Natural killer cell treated with Interleukin-12 subunit alpha and Interleukin-12 subunit beta and Interleukin-15 and Interleukin-18, amount 100 ng/mL, for 72 hours (primary cell): Measurements from ENCODE around the gene PKD1L1. TPM values are rescaled to one million over a fixed set of nuclear protein-coding genes. Genes with fewer than 3 reads are reported as not detected.
"Not testable (repeated sequence)": the region's sequence is repeated elsewhere in the genome, so short reads cannot be mapped to it uniquely, and the experiment has no call there.

Experiments
- ATAC-seq, 2 donors: fragments of 150-1000 bp; cut with Tn5 transposase in 1 of 2; sonication (Bioruptor Pico), chemical (Tn5 transposase) in 1 of 2; 2 replicates each; pipeline ENCODE4 v1.10.0; 2021
- DNase-seq: peaks from one replicate; pipeline ENCODE4 v3.0.0; 2022; ENCODE audit warnings: low spot score
- H3K27ac Mint-ChIP-seq, 2 donors: 1 replicate in 1 of 2; 2 replicates in 1 of 2; pipeline ENCODE4 v1.8.0; 2022; ENCODE audit warnings: mixed read lengths in 2 of 2, mild to moderate bottlenecking in 1 of 2, moderate library complexity in 1 of 2
- H3K27me3 Mint-ChIP-seq, 2 donors: 1 replicate in 1 of 2; 2 replicates in 1 of 2; pipeline ENCODE4 v1.8.0; 2022; ENCODE audit warnings: mixed read lengths in 2 of 2
- H3K36me3 Mint-ChIP-seq: one replicate; pipeline ENCODE4 v1.8.0; 2022; ENCODE audit warnings: mixed read lengths
- H3K4me1 Mint-ChIP-seq, 2 donors: 1 replicate in 1 of 2; 2 replicates in 1 of 2; pipeline ENCODE4 v1.8.0; 2022; ENCODE audit warnings: low read depth in 2 of 2, mixed read lengths in 2 of 2, mild to moderate bottlenecking in 1 of 2
- H3K4me3 Mint-ChIP-seq: one replicate; pipeline ENCODE4 v1.8.0; 2022; ENCODE audit warnings: mixed read lengths
- H3K9me3 Mint-ChIP-seq: 2 replicates; pipeline ENCODE4 v1.8.0; 2022; ENCODE audit warnings: mixed read lengths
- total RNA-seq, 2 donors: library from RNA; stranded (reverse); gene quantifications; one replicate each; pipeline ENCODE4 v1.2.3, GENCODE V29; 2022

PKD1L1 gene
- total RNA-seq, 2 donors from 2014 or later = 0.28 to 0.31 TPM

GRCh38 chr7:47947355-47947749, 914 bp downstream of the PKD1L1 start:
- Mint-ChIP-seq H3K27ac (no peak overlapping the region), H3K4me3 (no peak overlapping the region), H3K4me1 (no peaks in the 10 kb centered on the region), H3K27me3 (no peaks in the 10 kb centered on the region), H3K9me3 (no peaks in the 10 kb centered on the region), H3K36me3 (no peaks in the 10 kb centered on the region)
- DNase-seq (no peak), ATAC-seq (no peak)

DNA sequence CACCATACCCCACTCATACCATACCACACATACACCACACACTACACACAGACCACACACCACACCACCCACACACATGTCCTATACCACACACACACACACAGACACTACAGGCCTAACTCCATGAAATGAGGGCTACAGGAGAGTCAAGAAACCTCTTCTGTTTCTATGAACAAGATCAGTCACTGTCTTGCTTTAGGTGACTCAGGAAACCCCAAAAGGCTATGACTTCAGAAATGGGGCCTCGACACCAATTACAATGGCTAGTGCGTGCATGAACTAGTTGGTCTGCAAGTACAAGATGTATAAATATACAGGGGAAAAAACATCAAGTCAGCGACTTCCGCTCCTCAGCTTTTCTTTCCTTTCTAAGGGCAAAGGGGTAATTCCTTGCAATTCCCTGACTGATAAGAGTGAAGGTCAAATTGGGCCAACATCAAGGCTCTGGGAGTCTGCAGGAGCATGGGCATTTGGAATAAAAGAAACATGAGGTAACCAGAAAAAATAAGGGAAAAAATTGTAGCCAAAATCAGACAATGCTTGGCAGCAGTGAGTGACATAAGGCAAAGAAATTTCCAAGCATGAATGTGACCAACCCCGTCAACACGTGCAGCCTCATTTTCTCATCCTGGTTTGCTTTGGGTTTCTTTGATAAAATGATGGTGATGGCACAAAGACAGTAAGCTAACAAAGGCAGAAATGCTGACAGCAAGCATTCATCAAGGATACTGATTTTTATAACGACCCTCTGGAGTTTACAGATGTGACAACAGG, 1.5 kb downstream of the PKD1L1 start:
- no peaks in the 10 kb centered on the region for H3K36me3 Mint-ChIP-seq
- H3K4me3 Mint-ChIP-seq = no peak overlapping the region
- H3K9me3 Mint-ChIP-seq = no peaks in the 10 kb centered on the region
- no peaks in the 10 kb centered on the region for H3K4me1 Mint-ChIP-seq
- no peaks in the 10 kb centered on the region for H3K27me3 Mint-ChIP-seq
- no peak for DNase-seq
- peak in 1 of 2 donors; percentile 34 for ATAC-seq
- H3K27ac Mint-ChIP-seq = no peak overlapping the region

- DNase-seq (no peak), ATAC-seq (no peak)
- H3K9me3 Mint-ChIP-seq = no peaks in the 10 kb centered on the region
- H3K27ac Mint-ChIP-seq = no peak overlapping the region
- H3K36me3 Mint-ChIP-seq = no peaks in the 10 kb centered on the region
- no peak overlapping the region for H3K4me3 Mint-ChIP-seq
- no peaks in the 10 kb centered on the region for H3K4me1 Mint-ChIP-seq
- H3K27me3 Mint-ChIP-seq = no peaks in the 10 kb centered on the region
Observed at GRCh38 chr7:47945261-47946015, 2.8 kb downstream of the PKD1L1 start.

DNA sequence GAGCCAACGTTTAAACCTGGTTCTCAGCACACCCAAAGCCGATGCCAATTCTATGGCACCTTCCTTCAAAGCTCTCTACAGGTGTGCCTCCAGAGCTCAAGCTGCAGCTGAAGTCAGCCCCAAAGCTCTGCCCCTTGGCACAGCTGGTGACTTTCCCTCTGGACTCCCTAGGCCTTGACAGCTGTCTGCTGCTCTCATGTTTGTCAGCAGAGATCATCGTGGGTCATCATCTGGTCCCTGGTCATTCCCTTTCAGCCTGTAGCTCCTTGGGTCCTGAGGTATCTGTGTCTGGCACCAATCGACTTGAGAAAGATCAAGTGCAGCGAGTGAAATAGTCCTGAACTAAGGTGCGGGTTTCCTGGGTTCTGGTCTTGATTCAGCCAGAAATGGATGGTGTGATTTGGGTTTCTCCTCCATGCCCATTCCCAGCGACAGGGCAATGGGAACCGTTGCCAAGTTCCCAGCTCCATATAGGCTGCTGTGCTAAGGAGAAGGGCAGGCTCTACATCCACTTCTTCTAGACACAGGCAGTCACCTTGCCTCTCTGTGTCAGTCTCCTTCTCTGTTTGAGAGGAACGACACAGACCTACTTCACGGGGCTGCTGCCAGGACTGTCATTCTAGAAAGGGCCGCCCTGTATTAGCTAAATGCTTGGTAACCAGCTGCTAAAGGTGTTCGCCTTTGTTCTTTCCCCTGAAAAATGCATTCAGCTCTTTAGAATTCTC, 3.6 kb downstream of the PKD1L1 start:
- DNase-seq (no peak), ATAC-seq (no peak)
- Mint-ChIP-seq H3K36me3 (no peaks in the 10 kb centered on the region), H3K9me3 (no peaks in the 10 kb centered on the region), H3K4me3 (no peak overlapping the region), H3K27ac (no peak overlapping the region), H3K4me1 (no peaks in the 10 kb centered on the region), H3K27me3 (no peaks in the 10 kb centered on the region)

DNA sequence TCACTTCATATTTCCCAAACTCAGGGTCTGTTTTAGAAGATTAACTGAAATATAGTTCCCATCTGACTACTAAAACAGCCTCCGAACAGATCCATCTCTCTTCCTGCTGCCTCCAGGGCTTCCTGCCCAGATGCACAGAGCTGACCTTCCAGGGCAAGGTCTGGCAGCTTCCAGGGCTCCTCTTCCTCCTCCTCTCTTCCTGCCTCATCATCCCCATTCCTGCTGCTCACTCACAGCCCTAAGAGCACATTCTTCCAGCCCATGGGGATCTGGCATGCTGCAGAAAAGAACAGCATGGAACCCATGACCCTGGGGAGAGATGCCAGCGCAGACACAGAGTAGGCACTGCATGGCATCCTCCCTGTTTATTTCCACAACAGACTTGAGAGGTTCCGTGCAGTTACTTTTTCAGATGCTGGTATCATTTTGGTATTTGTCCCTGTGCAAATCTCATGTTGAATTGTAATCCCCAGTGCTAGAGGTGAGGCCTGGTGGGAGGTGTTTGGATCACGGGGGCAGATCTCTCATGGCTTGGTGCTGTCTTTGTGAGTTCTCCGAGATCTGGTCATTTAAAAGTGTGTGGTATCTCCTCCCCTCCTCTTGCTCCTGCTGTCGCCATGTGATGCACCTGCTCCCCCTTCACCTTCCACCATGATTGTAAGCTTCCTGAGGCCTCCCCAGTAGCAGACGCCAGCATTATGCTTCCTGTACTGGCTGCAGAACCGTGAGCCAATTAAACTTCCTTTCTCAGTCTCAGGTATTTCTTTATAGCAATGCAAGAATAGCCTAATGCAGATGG, 4.4 kb downstream of the PKD1L1 start:
- Mint-ChIP-seq H3K36me3 (no peaks in the 10 kb centered on the region), H3K4me3 (no peak overlapping the region), H3K4me1 (no peaks in the 10 kb centered on the region), H3K27me3 (no peaks in the 10 kb centered on the region), H3K27ac (no peak overlapping the region), H3K9me3 (no peaks in the 10 kb centered on the region)
- ATAC-seq = no peak
- no peak for DNase-seq

DNA sequence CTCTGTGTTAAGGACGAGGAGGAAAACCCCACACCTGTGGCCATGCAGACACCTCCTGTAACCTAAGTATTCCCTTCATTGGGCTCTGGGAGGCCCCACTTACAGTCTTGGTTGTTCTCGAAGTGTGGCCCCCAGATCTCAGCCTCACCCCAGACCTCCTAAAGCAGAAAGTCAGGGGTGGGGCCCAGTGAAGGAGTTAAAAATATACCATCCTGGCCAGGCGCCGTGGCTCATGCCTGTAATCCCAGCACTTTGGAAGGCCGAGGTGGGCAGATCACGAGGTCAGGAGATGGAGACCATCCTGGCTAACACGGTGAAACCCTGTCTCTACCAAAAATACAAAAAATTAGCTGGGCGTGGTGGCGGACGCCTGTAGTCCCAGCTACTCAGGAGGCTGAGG, 5.6 kb downstream of the PKD1L1 start:
- not testable (repeated sequence) for H3K4me3 Mint-ChIP-seq, H3K4me1 Mint-ChIP-seq, H3K9me3 Mint-ChIP-seq, DNase-seq, ATAC-seq, H3K27ac Mint-ChIP-seq, H3K27me3 Mint-ChIP-seq, H3K36me3 Mint-ChIP-seq

GRCh38 chr7:47942132-47942531, 6.1 kb downstream of the PKD1L1 start:
- Mint-ChIP-seq H3K36me3 (no peaks in the 10 kb centered on the region), H3K27ac (no peak overlapping the region), H3K9me3 (no peaks in the 10 kb centered on the region), H3K4me3 (no peak overlapping the region), H3K27me3 (no peaks in the 10 kb centered on the region), H3K4me1 (peaks cover 4 to 6% of the 10 kb centered on the region in 2 donors)
- no peak for DNase-seq
- ATAC-seq = no peak

DNA sequence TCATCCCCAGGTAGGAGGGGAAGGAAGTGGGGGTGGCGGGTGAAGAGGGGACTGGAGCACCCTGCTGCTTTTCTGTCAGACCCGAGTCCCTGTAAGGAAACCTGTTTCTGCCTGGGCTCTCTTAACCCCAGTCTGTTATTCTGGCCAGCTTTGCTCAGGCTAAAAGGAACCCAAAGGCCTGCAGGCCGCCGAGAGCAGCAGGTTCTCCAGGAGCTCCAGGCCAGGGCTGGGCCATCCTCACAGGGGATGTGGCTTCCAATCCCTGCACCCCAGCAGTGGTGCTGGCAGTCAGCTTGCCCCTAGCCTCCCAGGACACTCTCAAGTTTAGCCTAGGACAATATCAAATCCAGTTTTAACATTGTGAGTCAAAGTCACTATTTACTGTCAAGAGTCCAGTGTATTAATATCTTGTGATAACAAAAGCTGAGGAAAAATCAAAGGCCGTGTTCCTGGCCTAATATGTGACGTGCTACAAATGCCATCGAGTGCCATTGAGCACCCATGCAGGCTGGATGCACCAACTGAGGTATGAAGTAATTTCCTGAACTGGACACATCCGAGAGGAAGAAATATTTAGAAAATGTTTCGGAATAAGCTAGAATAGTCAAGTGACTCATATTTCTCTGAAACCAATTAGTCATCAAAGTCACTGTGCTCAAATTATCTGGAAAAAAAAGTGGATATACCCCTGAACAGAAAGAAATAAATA, 7.0 kb downstream of the PKD1L1 start:
- DNase-seq (no peak), ATAC-seq (no peak)
- no peaks in the 10 kb centered on the region for H3K27me3 Mint-ChIP-seq
- H3K27ac Mint-ChIP-seq = no peak overlapping the region
- H3K36me3 Mint-ChIP-seq = no peaks in the 10 kb centered on the region
- H3K4me3 Mint-ChIP-seq = no peak overlapping the region
- peaks cover 4 to 7% of the 10 kb centered on the region in 2 donors for H3K4me1 Mint-ChIP-seq
- H3K9me3 Mint-ChIP-seq = no peaks in the 10 kb centered on the region

GRCh38 chr7:47940088-47941013, 7.9 kb downstream of the PKD1L1 start:
- Mint-ChIP-seq H3K4me1 (peaks cover 4 to 7% of the 10 kb centered on the region in 2 donors), H3K27ac (no peak overlapping the region), H3K36me3 (no peaks in the 10 kb centered on the region), H3K27me3 (no peaks in the 10 kb centered on the region), H3K4me3 (no peak overlapping the region), H3K9me3 (no peaks in the 10 kb centered on the region)
- ATAC-seq = no peak
- no peak for DNase-seq

GRCh38 chr7:47939425-47940036, 8.7 kb downstream of the PKD1L1 start:
- DNase-seq (no peak), ATAC-seq (peak in 1 of 2 donors; percentile 34)
- Mint-ChIP-seq H3K4me3 (no peak overlapping the region), H3K27me3 (no peaks in the 10 kb centered on the region), H3K27ac (no peak overlapping the region), H3K36me3 (no peaks in the 10 kb centered on the region), H3K9me3 (no peaks in the 10 kb centered on the region), H3K4me1 (peaks cover 4 to 7% of the 10 kb centered on the region in 2 donors)

DNA sequence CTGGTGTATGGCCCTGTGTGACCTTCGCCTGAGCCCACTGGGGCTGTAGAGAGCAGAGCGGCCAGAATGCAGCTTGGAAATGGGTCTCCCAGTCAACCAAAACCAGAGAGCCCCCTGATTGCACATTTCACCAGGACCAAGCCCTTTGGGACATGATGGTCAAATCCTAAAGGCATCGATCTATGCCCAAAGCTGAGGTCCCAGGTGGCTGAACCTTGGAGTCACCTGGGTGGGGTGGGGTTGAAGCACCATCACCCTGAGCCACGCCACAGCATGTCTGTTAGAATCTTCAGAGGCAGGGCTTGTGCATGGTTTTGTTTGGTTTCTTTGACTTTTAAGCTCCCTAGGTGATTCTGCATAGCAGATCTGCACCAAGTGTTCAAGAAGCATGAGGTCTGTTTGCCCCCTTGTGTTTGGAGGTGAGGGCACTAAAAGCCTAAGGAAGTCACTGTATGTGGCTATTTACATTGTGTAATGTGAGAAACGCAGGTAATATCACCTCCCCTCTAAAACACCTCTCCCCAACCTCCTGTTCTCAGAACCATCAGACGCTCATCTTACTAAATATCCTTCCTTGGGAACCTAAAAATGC, 9.6 kb downstream of the PKD1L1 start:
- Mint-ChIP-seq H3K9me3 (no peaks in the 10 kb centered on the region), H3K36me3 (no peaks in the 10 kb centered on the region), H3K27me3 (no peaks in the 10 kb centered on the region), H3K4me3 (no peak overlapping the region), H3K4me1 (peaks cover 4 to 7% of the 10 kb centered on the region in 2 donors), H3K27ac (no peak overlapping the region)
- DNase-seq = no peak
- ATAC-seq = no peak
